HG02623 (cell line): ENCODE results near the gene TRAPPC13.
"Not testable (repeated sequence)": the region's sequence is repeated elsewhere in the genome, so short reads cannot be mapped to it uniquely, and the experiment has no call there.

ENCODE experiments used
- ATAC-seq: cut with Tn5 transposase; IDR thresholded peaks from one replicate; pipeline ENCODE4 v1.9.1; 2021; ENCODE audit warnings: moderate library complexity; ENCODE audit not compliant: unreplicated experiment

TRAPPC13 gene

GRCh38 chr5:65624571-65625555 lies at the start of gene TRAPPC13, which contains the start of gene SHLD3:
Gene TRAPPC13 (plus strand): TSS chr5:65625027. CDS start chr5:65625061, 34 bp downstream.
Gene SHLD3 (plus strand): TSS chr5:65625027. CDS start chr5:65629588, 4,561 bp downstream.
- peak; percentile 72 for ATAC-seq

GRCh38 chr5:65577141-65577540 lies 47.7 kb upstream of the TRAPPC13 start:
- ATAC-seq, result no peak

GRCh38 chr5:65588694-65589093 lies 36.1 kb upstream of the TRAPPC13 start:
- ATAC-seq, result no peak

- ATAC-seq, result not testable (repeated sequence)
Observed at GRCh38 chr5:65601761-65602160, 23.1 kb upstream of the TRAPPC13 start.

- ATAC-seq, result no peak
Observed at GRCh38 chr5:65611524-65611923, 13.3 kb upstream of the TRAPPC13 start.

GRCh38 chr5:65612298-65612907 lies 12.4 kb upstream of the TRAPPC13 start:
- ATAC-seq, result no peak

- no peak for ATAC-seq
Observed at GRCh38 chr5:65620021-65620420, 4.8 kb upstream of the TRAPPC13 start.

- ATAC-seq, result not testable (repeated sequence)
Observed at GRCh38 chr5:65621961-65622360, 2.9 kb upstream of the TRAPPC13 start.

GRCh38 chr5:65623482-65623881 lies 1.3 kb upstream of the TRAPPC13 start:
- no peak for ATAC-seq

GRCh38 chr5:65624025-65624570 lies 729 bp upstream of the TRAPPC13 start, which contains the start of gene TRIM23:
Gene TRIM23 (minus strand): TSS chr5:65624333. CDS start chr5:65624274, 59 bp downstream.
- peak; percentile 95 for ATAC-seq

GRCh38 chr5:65625743-65626142 lies 916 bp downstream of the TRAPPC13 start:
- ATAC-seq, result no peak

GRCh38 chr5:65630981-65631380 lies 6.2 kb downstream of the TRAPPC13 start:
- no peak for ATAC-seq

GRCh38 chr5:65640240-65640639 lies 15.4 kb downstream of the TRAPPC13 start:
- no peak for ATAC-seq

- no peak for ATAC-seq
Observed at GRCh38 chr5:65646938-65647337, 22.1 kb downstream of the TRAPPC13 start.

- no peak for ATAC-seq
Observed at GRCh38 chr5:65647941-65648340, 23.1 kb downstream of the TRAPPC13 start.

GRCh38 chr5:65651144-65651543 lies 26.3 kb downstream of the TRAPPC13 start:
- no peak for ATAC-seq

- ATAC-seq, result no peak
Observed at GRCh38 chr5:65654713-65655112, 29.9 kb downstream of the TRAPPC13 start.

- ATAC-seq, result no peak
Observed at GRCh38 chr5:65663804-65664521, 39.1 kb downstream of the TRAPPC13 start.

GRCh38 chr5:65668696-65669095 lies 43.9 kb downstream of the TRAPPC13 start:
- ATAC-seq, result no peak

- ATAC-seq, result no peak
Observed at GRCh38 chr5:65672796-65673195, 48.0 kb downstream of the TRAPPC13 start.

- ATAC-seq, result no peak
Observed at GRCh38 chr5:65674749-65675148, 49.9 kb downstream of the TRAPPC13 start.
